H9 (cell line): Measurements from ENCODE around the gene PCDHB11. TPM values are rescaled to one million over a fixed set of nuclear protein-coding genes. Genes with fewer than 3 reads are reported as not detected.
A peak's percentile ranks its signal among the peaks of the same experiment; 100 is the strongest.

ENCODE experiments used
- DNase-seq: peaks from one replicate; pipeline ENCODE4 v3.0.0-alpha.2; 2017
- H2AFZ ChIP-seq: one replicate; pipeline ENCODE4 v1.6.1; 2013; ENCODE audit warnings: mild to moderate bottlenecking, low read length, control low read depth, moderate library complexity
- H2AK5ac ChIP-seq: 2 replicates; pipeline ENCODE4 v1.6.1; 2013; ENCODE audit warnings: low read length, control low read depth, mixed read lengths; ENCODE audit not compliant: insufficient read length
- H2BK120ac ChIP-seq: one replicate; pipeline ENCODE4 v1.6.1; 2013; ENCODE audit warnings: low read depth, mild to moderate bottlenecking, low read length, control low read depth, inconsistent platforms; ENCODE audit not compliant: poor library complexity, severe bottlenecking
- H2BK12ac ChIP-seq: 2 replicates; pipeline ENCODE4 v1.6.1; 2013; ENCODE audit warnings: low read length, control low read depth, mixed read lengths, low read depth; ENCODE audit not compliant: insufficient read length
- H2BK15ac ChIP-seq: 2 replicates; pipeline ENCODE4 v1.6.1; 2013; ENCODE audit warnings: low read depth, low read length, control low read depth
- H2BK20ac ChIP-seq: one replicate; pipeline ENCODE4 v1.6.1; 2013; ENCODE audit warnings: low read depth, mild to moderate bottlenecking, low read length, control low read depth, inconsistent platforms; ENCODE audit not compliant: poor library complexity, severe bottlenecking
- H2BK5ac ChIP-seq: 2 replicates; pipeline ENCODE4 v1.6.1; 2013; ENCODE audit warnings: low read length, control low read depth, mixed read lengths; ENCODE audit not compliant: insufficient read length
- H3K14ac ChIP-seq: 2 replicates; pipeline ENCODE4 v1.6.1; 2013; ENCODE audit warnings: low read length, control low read depth; ENCODE audit not compliant: insufficient read depth
- H3K18ac ChIP-seq: 2 replicates; pipeline ENCODE4 v1.6.1; 2013; ENCODE audit warnings: low read depth, mild to moderate bottlenecking, mixed read lengths, low read length, control low read depth; ENCODE audit not compliant: insufficient read length
- H3K23ac ChIP-seq: 2 replicates; pipeline ENCODE4 v1.6.1; 2013; ENCODE audit warnings: low read length, control low read depth, mixed read lengths, low read depth; ENCODE audit not compliant: insufficient read length
- H3K23me2 ChIP-seq: 2 replicates; pipeline ENCODE4 v1.6.1; 2013; ENCODE audit warnings: low read depth, mild to moderate bottlenecking, mixed read lengths, low read length, control low read depth; ENCODE audit not compliant: insufficient read length, poor library complexity, severe bottlenecking
- H3K27ac ChIP-seq: 2 replicates; pipeline ENCODE4 v1.5.1; 2013; ENCODE audit warnings: low read length, control low read depth, mixed read lengths, low read depth; ENCODE audit not compliant: insufficient read length
- H3K27me3 ChIP-seq: 2 replicates; pipeline ENCODE4 v1.6.1; 2013; ENCODE audit warnings: low read length, control low read depth, inconsistent platforms; ENCODE audit not compliant: insufficient read depth
- H3K4ac ChIP-seq: 2 replicates; pipeline ENCODE4 v1.6.1; 2013; ENCODE audit warnings: low read depth, mild to moderate bottlenecking, control low read depth, inconsistent platforms, low read length, moderate library complexity
- H3K4me1 ChIP-seq: 2 replicates; pipeline ENCODE4 v1.6.1; 2013; ENCODE audit warnings: low read length, control low read depth, inconsistent platforms; ENCODE audit not compliant: insufficient read depth
- H3K4me2 ChIP-seq: 2 replicates; pipeline ENCODE4 v1.6.1; 2013; ENCODE audit warnings: low read length, control low read depth, mixed read lengths; ENCODE audit not compliant: insufficient read length, insufficient read depth
- H3K56ac ChIP-seq: 2 replicates; pipeline ENCODE4 v1.6.1; 2013; ENCODE audit warnings: low read depth, mild to moderate bottlenecking, mixed read lengths, low read length, control low read depth; ENCODE audit not compliant: insufficient read length
- H3K79me1 ChIP-seq: 2 replicates; pipeline ENCODE4 v1.6.1; 2013; ENCODE audit warnings: low read depth, mild to moderate bottlenecking, moderate library complexity, low read length, control low read depth, inconsistent platforms; ENCODE audit not compliant: insufficient read depth, poor library complexity, severe bottlenecking
- H3K79me2 ChIP-seq: 2 replicates; pipeline ENCODE4 v1.6.1; 2013; ENCODE audit warnings: low read length, control low read depth, inconsistent platforms; ENCODE audit not compliant: insufficient read depth
- H3K9ac ChIP-seq: 2 replicates; pipeline ENCODE4 v1.6.1; 2013; ENCODE audit warnings: low read length, control low read depth, mixed read lengths; ENCODE audit not compliant: insufficient read length; ENCODE audit errors: extremely low read depth
- H3K9me3 ChIP-seq: one replicate; pipeline ENCODE4 v1.6.1; 2013; ENCODE audit warnings: low read depth, low read length, inconsistent platforms; ENCODE audit not compliant: control insufficient read depth
- H3T11ph ChIP-seq: one replicate; pipeline ENCODE4 v1.6.1; 2013; ENCODE audit warnings: mild to moderate bottlenecking, low read length, control low read depth, inconsistent platforms
- H4K20me1 ChIP-seq: one replicate; pipeline ENCODE4 v1.6.1; 2013; ENCODE audit not compliant: control insufficient read depth, insufficient read length, insufficient read depth
- H4K5ac ChIP-seq: 2 replicates; pipeline ENCODE4 v1.6.1; 2013; ENCODE audit warnings: low read depth, mild to moderate bottlenecking, mixed read lengths, low read length, control low read depth; ENCODE audit not compliant: insufficient read length
- H4K8ac ChIP-seq: replicated peaks from 2 replicates; pipeline ENCODE4 v1.6.1; 2013; ENCODE audit warnings: low read length, control low read depth, mixed read lengths, low read depth; ENCODE audit not compliant: insufficient read length
- H4K91ac ChIP-seq: 2 replicates; pipeline ENCODE4 v1.6.1; 2013; ENCODE audit warnings: low read depth, mild to moderate bottlenecking, moderate library complexity, mixed read lengths, low read length, control low read depth; ENCODE audit not compliant: insufficient read length
- H3K27ac Mint-ChIP-seq, 3 experiments: 2 replicates in 2 of 3; 3 replicates in 1 of 3; pipeline ENCODE4 v1.8.0; 2020 to 2021; ENCODE audit warnings: mixed read lengths in 3 of 3, mild to moderate bottlenecking in 1 of 3, moderate library complexity in 1 of 3
- H3K27me3 Mint-ChIP-seq: 2 replicates; pipeline ENCODE4 v1.8.0; 2021; ENCODE audit warnings: low read depth, mild to moderate bottlenecking, moderate library complexity, mixed read lengths
- H3K36me3 Mint-ChIP-seq, 3 experiments: 2 replicates in 2 of 3; 3 replicates in 1 of 3; pipeline ENCODE4 v1.8.0; 2020 to 2021; ENCODE audit warnings: low read depth in 3 of 3, mixed read lengths in 3 of 3; ENCODE audit not compliant: insufficient read depth in 1 of 3
- H3K4me1 Mint-ChIP-seq, 2 experiments: 2 replicates each; pipeline ENCODE4 v1.8.0; 2020; ENCODE audit warnings: mixed read lengths in 2 of 2
- H3K4me3 Mint-ChIP-seq, 2 experiments: 2 replicates in 1 of 2; 3 replicates in 1 of 2; pipeline ENCODE4 v1.8.0; 2020 to 2021; ENCODE audit warnings: mild to moderate bottlenecking in 2 of 2, mixed read lengths in 2 of 2, moderate library complexity in 1 of 2
- H3K9me3 Mint-ChIP-seq, 2 experiments: 2 replicates in 1 of 2; 3 replicates in 1 of 2; pipeline ENCODE4 v1.8.0; 2020; ENCODE audit warnings: mild to moderate bottlenecking in 2 of 2, mixed read lengths in 2 of 2, moderate library complexity in 1 of 2
- WGBS: extraction: QIAGEN DNeasy Blood & Tissue Kit; methylation state at CpG from one replicate; pipeline ENCODE4 v1.1.7; 2013; ENCODE audit warnings: missing lambda C conversion rate, low lambda C conversion rate, mixed read lengths; ENCODE audit not compliant: insufficient read length; ENCODE audit errors: extremely low coverage; 5-methylcytosine and 5-hydroxymethylcytosine counted together
- total RNA-seq: library from RNA; stranded (reverse); gene quantifications from 2 replicates; pipeline ENCODE4 v1.2.1, GENCODE V29; 2021
- TF ChIP-seq, protein P1 (sequence below): fragments of 200-600 bp; sonication (generic); conservative IDR thresholded peaks from 3 replicates; pipeline ENCODE4 v1.8.0; 2021; ENCODE audit warnings: antibody characterized with exemption, mild to moderate bottlenecking

Gene PCDHB11
- total RNA-seq, 1 experiment from 2014 or later = 2.0 TPM

- H3K23ac ChIP-seq = no peak within 1 kb of the TSS
- Mint-ChIP-seq H3K27me3 (peaks cover 10% of the 10 kb centered on the region), H3K4me1 (no peaks in the 10 kb centered on the region), H3K27ac (no peak within 1 kb of the TSS), H3K36me3 (peaks cover 0 to 20% (median 1%) of the 10 kb centered on the region in 3 experiments; a peak in 5 of 7 replicates), H3K4me3 (no peak within 1 kb of the TSS), H3K9me3 (peaks cover 27 to 29% of the 10 kb centered on the region in 2 experiments)
- H3K23me2 ChIP-seq = no peaks in the 10 kb centered on the region
- WGBS = no CpG with 5 or more reads among the region's 18 CpGs
- H3K4me2 ChIP-seq = no peak within 1 kb of the TSS
- H2BK12ac ChIP-seq = no peak within 1 kb of the TSS
- no peak within 1 kb of the TSS for H4K8ac ChIP-seq
- H4K5ac ChIP-seq = no peak within 1 kb of the TSS
- no peak within 1 kb of the TSS for H2BK5ac ChIP-seq
- H3K9me3 ChIP-seq = peaks cover 9% of the 10 kb centered on the region
- no peak within 1 kb of the TSS for H2BK15ac ChIP-seq
- H3T11ph ChIP-seq = no peak within 1 kb of the TSS
- TF ChIP-seq, protein P1, sequence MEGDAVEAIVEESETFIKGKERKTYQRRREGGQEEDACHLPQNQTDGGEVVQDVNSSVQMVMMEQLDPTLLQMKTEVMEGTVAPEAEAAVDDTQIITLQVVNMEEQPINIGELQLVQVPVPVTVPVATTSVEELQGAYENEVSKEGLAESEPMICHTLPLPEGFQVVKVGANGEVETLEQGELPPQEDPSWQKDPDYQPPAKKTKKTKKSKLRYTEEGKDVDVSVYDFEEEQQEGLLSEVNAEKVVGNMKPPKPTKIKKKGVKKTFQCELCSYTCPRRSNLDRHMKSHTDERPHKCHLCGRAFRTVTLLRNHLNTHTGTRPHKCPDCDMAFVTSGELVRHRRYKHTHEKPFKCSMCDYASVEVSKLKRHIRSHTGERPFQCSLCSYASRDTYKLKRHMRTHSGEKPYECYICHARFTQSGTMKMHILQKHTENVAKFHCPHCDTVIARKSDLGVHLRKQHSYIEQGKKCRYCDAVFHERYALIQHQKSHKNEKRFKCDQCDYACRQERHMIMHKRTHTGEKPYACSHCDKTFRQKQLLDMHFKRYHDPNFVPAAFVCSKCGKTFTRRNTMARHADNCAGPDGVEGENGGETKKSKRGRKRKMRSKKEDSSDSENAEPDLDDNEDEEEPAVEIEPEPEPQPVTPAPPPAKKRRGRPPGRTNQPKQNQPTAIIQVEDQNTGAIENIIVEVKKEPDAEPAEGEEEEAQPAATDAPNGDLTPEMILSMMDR = peak; percentile 61; the same call in 2 of the 3 replicates
- no peak within 1 kb of the TSS for H3K56ac ChIP-seq
- no peak within 1 kb of the TSS for H3K27ac ChIP-seq
- no peaks in the 10 kb centered on the region for H4K20me1 ChIP-seq
- no peak within 1 kb of the TSS for H2BK20ac ChIP-seq
- H2BK120ac ChIP-seq = no peak within 1 kb of the TSS
- no peaks in the 10 kb centered on the region for H3K4me1 ChIP-seq
- H2AFZ ChIP-seq = no peak within 1 kb of the TSS
- H3K4ac ChIP-seq = no peak within 1 kb of the TSS
- H3K14ac ChIP-seq = no peak within 1 kb of the TSS; the same call in 1 of the 2 replicates
- H4K91ac ChIP-seq = no peak within 1 kb of the TSS
- H3K18ac ChIP-seq = no peak within 1 kb of the TSS
- no peaks in the 10 kb centered on the region for H3K79me1 ChIP-seq
- no peaks in the 10 kb centered on the region for H3K27me3 ChIP-seq
- no peaks in the 10 kb centered on the region for H3K79me2 ChIP-seq
- H3K9ac ChIP-seq = no peak within 1 kb of the TSS
- no peak for DNase-seq
- H2AK5ac ChIP-seq = no peak within 1 kb of the TSS
These were observed 49.6 kb upstream of the PCDHB11 start, which contains the start of gene PCDHB6 for GRCh38 chr5:141149812-141150211. TSS of gene PCDHB6 (plus strand) at chr5:141150057. CDS start at chr5:141150258, 201 bp downstream.
